Endothelial cell of coronary artery (primary cell): ENCODE measurements around the gene BMP8B. TPM values are rescaled to one million over a fixed set of nuclear protein-coding genes. Genes with fewer than 3 reads are reported as not detected.

Experiments used
- total RNA-seq: library from RNA; depleted of rRNA; stranded (reverse); fragments of >200 nt; gene quantifications from 2 replicates; pipeline ENCODE4 v1.2.3, GENCODE V29; 2014

The BMP8B gene, protein sequence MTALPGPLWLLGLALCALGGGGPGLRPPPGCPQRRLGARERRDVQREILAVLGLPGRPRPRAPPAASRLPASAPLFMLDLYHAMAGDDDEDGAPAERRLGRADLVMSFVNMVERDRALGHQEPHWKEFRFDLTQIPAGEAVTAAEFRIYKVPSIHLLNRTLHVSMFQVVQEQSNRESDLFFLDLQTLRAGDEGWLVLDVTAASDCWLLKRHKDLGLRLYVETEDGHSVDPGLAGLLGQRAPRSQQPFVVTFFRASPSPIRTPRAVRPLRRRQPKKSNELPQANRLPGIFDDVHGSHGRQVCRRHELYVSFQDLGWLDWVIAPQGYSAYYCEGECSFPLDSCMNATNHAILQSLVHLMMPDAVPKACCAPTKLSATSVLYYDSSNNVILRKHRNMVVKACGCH
- under 0.01 and 0.19 TPM in 2 replicates for total RNA-seq

DNA sequence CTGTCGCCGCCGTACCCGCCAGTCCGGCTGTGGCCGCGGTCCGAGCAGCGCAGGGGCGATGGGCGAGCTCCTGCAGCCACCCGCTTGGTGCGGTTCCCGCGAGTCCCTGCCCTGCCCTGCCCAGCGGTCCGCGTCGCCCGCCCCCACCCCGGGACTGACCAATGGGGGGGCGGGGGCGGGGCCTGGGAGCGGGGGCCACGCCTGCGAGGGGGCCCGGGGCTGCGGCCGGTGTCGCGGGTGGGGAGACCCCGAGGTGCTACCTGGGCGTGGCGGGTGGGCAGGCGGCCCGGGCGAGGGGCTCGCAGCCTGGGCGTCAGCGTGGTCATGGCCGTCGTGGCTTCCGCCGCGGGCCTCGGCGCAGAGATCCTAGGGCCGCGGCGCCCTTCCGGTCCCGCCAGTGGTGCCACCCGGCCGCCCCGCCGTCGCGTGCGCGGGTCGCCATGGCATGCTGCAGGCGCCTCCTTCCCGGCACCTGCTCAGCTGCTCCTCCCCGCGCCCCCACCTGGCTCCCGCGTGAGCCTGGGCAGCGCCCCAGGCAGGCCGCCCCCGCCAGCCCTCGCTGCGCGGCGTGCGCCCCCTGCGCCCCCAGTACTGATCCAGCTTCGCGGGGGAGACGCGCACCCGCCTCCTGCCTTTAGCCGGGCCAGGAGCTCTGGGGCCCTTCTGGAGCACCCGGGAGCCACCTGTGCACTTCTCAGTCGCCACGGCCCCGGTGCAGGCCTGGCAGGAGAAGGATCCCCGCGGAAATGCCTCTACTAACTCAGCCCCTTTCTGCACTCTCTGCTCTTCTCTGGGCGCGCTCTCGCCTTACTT lies at the start of gene BMP8B:
Gene BMP8B, minus strand, starts transcription at position 108 of the 813 bp plus-strand sequence. CDS start 380 bp downstream, outside the sequence.

DNA sequence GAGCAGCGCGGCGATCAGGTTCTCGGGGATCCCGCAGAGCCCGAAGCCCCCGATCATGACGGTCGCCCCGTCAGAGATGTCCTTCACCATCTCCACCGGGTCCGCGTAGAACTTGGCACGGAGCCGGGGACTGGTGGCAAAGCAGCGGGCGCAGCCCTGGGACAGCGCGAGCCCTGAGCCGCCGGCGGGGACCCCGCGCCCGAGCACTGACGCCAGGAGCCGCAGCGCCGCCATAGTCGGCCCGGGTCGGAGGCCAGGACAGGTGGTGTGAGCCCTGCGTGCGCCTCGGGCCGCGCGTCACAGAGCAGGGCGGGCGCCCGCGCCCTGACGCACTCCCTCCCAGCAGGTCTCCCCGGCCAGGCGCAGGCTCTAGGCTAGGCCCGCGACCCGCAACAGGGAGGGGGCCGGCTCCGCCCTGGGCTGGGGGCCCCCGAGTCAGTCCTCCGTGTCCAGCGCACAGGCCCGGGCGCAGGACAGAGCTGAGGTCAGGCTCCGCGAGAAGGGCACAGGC lies 17.6 kb downstream of the BMP8B start, which contains the start of gene OXCT2:
Gene OXCT2, minus strand, starts transcription at position 327 of the 511 bp plus-strand sequence. Its CDS starts 93 bp downstream, at position 234.

DNA sequence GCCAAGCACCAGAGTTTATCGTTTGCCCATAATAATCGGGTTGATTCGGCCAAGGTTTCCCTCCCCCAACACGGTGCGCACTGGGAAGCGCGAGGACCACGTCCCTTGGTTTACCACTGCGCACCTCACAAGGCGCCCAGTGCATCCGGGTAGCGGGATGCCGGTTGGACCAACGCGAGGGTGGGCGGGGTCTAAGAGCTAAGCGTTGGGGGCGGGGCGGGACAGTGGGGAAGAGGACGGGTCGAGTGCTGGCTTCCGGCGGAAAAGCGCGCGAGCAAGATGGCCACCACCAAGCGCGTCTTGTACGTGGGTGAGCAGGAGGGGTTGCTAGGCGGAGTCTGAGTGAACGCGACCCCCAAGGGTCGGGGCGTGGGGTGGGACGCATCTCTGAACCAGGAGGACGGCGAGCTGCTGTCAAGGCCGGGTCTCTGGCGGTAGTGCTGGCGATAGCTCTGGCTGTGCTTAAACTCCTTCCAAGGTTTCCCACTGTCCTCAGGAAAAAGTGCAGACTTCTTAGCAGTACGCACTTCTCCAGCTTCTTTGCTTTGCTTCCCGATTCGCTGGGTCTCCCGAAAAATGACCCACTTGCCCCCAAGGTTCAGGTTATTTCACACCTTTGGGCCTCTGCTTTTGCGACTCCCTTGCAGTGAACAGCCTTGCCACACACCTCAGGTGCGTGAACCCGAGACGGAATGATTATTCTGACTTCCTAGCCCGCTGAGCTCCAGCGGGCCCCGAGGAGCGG lies 49.9 kb downstream of the BMP8B start, which contains the start of gene PPIE:
Gene PPIE, plus strand, starts transcription at position 261 of the 745 bp plus-strand sequence. Its CDS starts 19 bp downstream, at position 280.

Other genes with a start within 250 kb of the BMP8B start
- 188 and 270 TPM in 2 replicates for gene PABPC4, start 212.1 kb downstream of the BMP8B start, total RNA-seq
- gene HEYL, start 149.2 kb downstream of the BMP8B start, total RNA-seq = 0.47 TPM in 1 of 2 replicates, not detected in the other
- gene NT5C1A, start 116.8 kb downstream of the BMP8B start, total RNA-seq = not detected in 2 replicates
- gene HPCAL4, start 97.4 kb downstream of the BMP8B start, total RNA-seq = not detected in 2 replicates
- gene PPIE, start 50.0 kb downstream of the BMP8B start, total RNA-seq = 36.5 and 43.2 TPM in 2 replicates
- 1.7 and 2.5 TPM in 2 replicates for gene OXCT2, start 17.5 kb downstream of the BMP8B start, total RNA-seq
- 16.6 and 24.8 TPM in 2 replicates for gene TRIT1, start 94.6 kb upstream of the BMP8B start, total RNA-seq
- gene MYCL, start 113.1 kb upstream of the BMP8B start, total RNA-seq = 0.94 and 2.8 TPM in 2 replicates
- 1.1 and 2.5 TPM in 2 replicates for gene MFSD2A, start 166.3 kb upstream of the BMP8B start, total RNA-seq